Measurements from ENCODE around the gene FSTL4.

DNA sequence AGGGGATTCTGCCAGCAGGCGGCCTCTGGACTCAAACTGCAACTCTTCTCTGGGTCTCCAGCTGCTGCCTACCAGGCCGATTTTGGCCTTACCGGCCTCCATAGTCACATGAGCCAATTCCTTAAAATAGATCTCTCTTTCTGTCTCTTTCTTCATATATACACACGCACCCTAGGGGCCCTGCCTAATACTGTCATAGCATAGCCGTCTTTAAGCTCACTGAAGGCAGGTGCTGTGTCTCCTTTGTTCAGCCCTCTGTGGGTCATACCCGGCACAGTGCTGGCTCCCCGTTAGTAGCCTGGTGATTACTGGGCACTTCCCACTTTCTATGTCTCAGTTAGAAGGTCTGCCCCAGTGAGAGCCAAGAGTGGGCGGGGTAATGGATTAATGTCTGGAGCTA is 419.6 kb downstream of the FSTL4 start:
- TF ChIP-seq CTCF (IDR thresholded peaks at IDR 0.05 in 4 of 5, conservative IDR thresholded peaks at IDR 0.05 in 1 of 5) = no peak
- no peak for TF ChIP-seq POLR2A (IDR thresholded peaks at IDR 0.05)

All from gastrocnemius medialis (tissue), 4 donors.